ENCODE results near the gene TP53I3.
"Not testable (repeated sequence)": the region's sequence is repeated elsewhere in the genome, so short reads cannot be mapped to it uniquely, and the experiment has no call there.

Gene TP53I3

GRCh38 chr2:24054366-24055010, 30.1 kb downstream of the TP53I3 start:
- no peak for DNase-seq (ENCODE audit: low read depth in 2 of 2)

GRCh38 chr2:24052951-24053350, 31.7 kb downstream of the TP53I3 start:
- no peak for DNase-seq (ENCODE audit: low read depth in 2 of 2)

GRCh38 chr2:24051833-24052232, 32.8 kb downstream of the TP53I3 start:
- no peak for DNase-seq (ENCODE audit: low read depth in 2 of 2)

GRCh38 chr2:24050041-24050979, 34.3 kb downstream of the TP53I3 start:
- no peak for DNase-seq (ENCODE audit: low read depth in 2 of 2)

GRCh38 chr2:24049485-24050021, 35.1 kb downstream of the TP53I3 start, which contains the start of gene FKBP1B:
TSS of gene FKBP1B (plus strand) at chr2:24049741. CDS start at chr2:24049850, 109 bp downstream.
- DNase-seq (ENCODE audit: low read depth in 2 of 2), result peak in 1 of 2 donors; percentile 21

GRCh38 chr2:24048769-24049484, 35.7 kb downstream of the TP53I3 start:
- no peak for DNase-seq (ENCODE audit: low read depth in 2 of 2)

- no peak for DNase-seq (ENCODE audit: low read depth in 2 of 2)
These were observed 37.0 kb downstream of the TP53I3 start for GRCh38 chr2:24047703-24048033.

GRCh38 chr2:24046930-24047702, 37.5 kb downstream of the TP53I3 start, which contains the start of gene WDCP:
TSS of gene WDCP (minus strand) at chr2:24047391. CDS start at chr2:24039494, 7,897 bp downstream.
- DNase-seq (ENCODE audit: low read depth in 2 of 2), result peak; percentile 66 to 80

GRCh38 chr2:24046599-24046929, 38.1 kb downstream of the TP53I3 start:
- DNase-seq (ENCODE audit: low read depth in 2 of 2), result no peak

- DNase-seq (ENCODE audit: low read depth in 2 of 2), result no peak
These were observed 38.8 kb downstream of the TP53I3 start for GRCh38 chr2:24045511-24046508.

- DNase-seq (ENCODE audit: low read depth in 2 of 2), result not testable (repeated sequence)
These were observed 41.5 kb downstream of the TP53I3 start for GRCh38 chr2:24043133-24043532.

- no peak for DNase-seq (ENCODE audit: low read depth in 2 of 2)
These were observed 44.1 kb downstream of the TP53I3 start for GRCh38 chr2:24040511-24040910.

GRCh38 chr2:24038786-24039499, 45.7 kb downstream of the TP53I3 start:
- DNase-seq (ENCODE audit: low read depth in 2 of 2), result no peak
